ENCODE results near the gene ZBTB12.
A peak's percentile ranks its signal among the peaks of the same experiment; 100 is the strongest.
"Not testable (repeated sequence)": the region's sequence is repeated elsewhere in the genome, so short reads cannot be mapped to it uniquely, and the experiment has no call there.

Gene ZBTB12

GRCh38 chr6:31874836-31875572 lies 26.9 kb downstream of the ZBTB12 start:
- DNase-seq (ENCODE audit: low spot score) = no peak

DNA sequence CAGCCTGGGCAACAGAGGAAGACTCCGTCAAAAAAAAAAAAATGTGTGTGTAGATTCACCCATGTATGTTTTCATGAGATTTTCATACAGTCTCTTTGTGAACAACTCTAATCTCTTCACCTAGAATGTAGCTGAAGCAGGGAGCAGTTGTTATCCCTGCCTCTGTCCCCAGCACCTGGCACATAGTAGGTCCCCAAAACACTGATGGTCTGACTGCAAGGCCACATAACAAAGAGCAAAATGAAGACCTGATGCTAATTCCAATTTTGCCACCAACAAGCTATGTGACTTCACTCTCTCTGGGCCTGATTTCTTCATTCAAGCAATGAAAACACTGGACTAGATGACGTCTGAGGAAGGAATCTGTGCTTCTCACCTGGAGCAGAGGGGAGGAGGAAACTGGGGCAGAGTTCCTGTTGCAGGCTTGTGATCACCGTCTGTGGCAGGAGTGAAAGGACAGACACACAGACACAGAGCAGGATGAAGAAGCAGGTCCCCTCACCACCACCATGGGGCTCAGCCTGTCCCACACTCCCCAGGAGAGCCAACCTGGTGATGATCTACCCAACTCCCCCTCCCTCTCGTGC lies 27.7 kb downstream of the ZBTB12 start:
- DNase-seq (ENCODE audit: low spot score) = no peak

- no peak for DNase-seq (ENCODE audit: low spot score)
These were observed 30.7 kb downstream of the ZBTB12 start for GRCh38 chr6:31871046-31871659.

DNA sequence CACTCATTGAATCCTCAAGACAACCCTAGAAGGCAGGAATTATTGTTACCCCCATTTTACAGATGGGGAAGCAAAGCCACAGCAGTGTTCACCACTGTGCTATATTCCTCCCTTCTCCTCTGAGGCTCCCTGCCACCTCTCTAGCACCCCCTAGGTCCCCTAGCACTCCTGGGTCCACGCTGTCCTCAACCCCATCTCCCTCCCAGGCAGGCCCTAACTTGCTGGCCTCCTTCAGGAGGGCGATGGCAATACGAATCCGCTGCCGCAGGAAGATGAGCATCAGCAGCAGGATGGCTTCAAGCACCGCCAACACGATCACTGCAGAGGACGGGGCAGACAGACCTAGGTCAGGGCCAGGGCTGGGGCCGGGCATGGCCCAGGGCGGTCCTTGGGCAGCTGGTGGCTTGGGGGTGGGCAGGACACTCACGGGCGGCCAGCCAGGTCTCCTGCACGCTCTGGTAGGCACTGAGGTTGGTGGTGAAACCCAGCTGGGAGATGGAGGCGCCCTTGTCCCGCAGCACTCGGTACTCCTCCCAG lies 31.4 kb downstream of the ZBTB12 start:
- no peak for DNase-seq (ENCODE audit: low spot score)

DNA sequence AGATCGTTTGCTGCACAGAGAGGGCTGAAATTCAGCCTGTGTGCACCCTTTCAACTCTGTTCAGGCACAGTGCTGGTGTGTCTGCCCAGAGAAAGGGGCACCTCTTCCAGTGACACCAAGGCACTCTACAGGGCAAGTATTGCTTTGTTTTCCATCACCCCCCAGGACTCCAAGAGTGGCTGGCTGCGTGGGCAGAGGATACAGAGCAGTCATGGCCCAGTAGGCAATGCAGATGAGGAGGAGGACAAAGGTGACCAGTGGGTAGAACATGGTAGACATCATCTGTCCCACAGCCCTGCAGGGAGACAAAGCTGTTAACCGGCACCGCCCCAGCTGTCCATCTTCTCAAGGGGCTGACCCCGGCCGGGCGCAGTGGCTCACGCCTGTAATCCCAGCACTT lies 32.5 kb downstream of the ZBTB12 start:
- no peak for DNase-seq (ENCODE audit: low spot score)

- DNase-seq (ENCODE audit: low spot score) = not testable (repeated sequence)
These were observed 33.3 kb downstream of the ZBTB12 start for GRCh38 chr6:31868658-31868971.

DNA sequence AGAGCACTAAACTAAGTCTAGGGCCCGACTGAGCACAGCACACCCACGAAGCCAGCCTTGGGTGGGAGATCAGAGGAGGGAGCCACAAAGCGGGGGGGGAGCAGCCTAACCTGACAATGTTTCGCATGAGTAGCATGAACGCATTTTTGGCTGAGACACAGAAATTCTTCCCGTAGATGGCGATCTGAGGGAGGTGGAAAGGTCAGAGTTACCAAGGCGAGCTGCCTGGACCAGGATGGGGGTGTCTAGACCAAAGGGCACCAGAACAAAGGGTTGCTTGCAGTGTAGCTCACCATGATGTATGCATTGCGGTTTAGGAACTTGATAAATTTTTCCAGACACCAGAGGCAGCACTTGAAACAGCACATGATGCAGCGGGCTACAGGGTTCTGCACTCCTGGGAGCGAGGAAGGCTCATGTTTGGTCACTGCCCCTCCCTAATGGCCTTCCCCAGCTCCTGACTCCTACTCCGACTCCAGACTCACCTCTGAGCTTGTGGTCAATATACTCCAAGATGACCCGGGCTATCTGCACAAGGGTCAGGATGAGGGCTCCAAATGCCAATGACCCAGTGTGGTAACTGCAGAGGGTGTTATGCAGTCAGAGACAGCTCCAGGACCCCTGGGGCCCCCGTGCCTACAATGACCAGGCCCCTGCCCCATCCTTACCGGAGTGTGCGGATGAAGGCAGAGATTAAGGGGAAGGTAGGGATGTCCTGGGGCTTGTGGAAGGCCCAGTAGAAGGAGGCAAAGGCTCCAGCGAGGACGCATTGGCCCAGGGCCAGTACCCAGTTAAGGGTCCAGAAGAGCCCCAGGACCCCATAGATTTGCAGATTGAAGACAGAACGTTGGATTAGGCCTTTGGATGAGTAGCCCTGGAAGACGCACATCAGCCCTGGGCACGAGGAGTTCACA lies 36.4 kb downstream of the ZBTB12 start:
- no peak for DNase-seq (ENCODE audit: low spot score)

GRCh38 chr6:31864818-31865204 lies 37.1 kb downstream of the ZBTB12 start:
- no peak for DNase-seq (ENCODE audit: low spot score)

DNA sequence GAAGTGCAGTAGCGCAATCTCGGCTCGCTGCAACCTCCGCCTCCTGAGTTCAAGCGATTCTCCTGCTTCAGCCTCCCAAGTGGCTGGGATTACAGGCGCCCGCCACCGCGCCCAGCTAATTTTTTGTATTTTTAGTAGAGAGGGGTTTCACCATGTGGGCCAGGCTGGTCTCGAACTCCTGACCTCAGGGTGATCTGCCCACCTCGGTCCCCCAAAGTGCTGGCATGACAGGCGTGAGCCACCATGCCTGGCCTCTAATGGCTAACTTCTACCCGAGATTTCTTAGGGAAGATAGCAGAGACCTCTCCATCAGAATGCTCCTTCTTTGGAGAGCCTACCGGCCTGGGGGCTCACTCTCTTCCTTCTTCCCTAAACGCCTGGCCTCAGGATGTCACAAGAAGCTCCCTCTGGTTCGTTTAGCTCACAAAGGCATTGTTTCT lies 37.7 kb downstream of the ZBTB12 start:
- DNase-seq (ENCODE audit: low spot score) = not testable (repeated sequence)

DNA sequence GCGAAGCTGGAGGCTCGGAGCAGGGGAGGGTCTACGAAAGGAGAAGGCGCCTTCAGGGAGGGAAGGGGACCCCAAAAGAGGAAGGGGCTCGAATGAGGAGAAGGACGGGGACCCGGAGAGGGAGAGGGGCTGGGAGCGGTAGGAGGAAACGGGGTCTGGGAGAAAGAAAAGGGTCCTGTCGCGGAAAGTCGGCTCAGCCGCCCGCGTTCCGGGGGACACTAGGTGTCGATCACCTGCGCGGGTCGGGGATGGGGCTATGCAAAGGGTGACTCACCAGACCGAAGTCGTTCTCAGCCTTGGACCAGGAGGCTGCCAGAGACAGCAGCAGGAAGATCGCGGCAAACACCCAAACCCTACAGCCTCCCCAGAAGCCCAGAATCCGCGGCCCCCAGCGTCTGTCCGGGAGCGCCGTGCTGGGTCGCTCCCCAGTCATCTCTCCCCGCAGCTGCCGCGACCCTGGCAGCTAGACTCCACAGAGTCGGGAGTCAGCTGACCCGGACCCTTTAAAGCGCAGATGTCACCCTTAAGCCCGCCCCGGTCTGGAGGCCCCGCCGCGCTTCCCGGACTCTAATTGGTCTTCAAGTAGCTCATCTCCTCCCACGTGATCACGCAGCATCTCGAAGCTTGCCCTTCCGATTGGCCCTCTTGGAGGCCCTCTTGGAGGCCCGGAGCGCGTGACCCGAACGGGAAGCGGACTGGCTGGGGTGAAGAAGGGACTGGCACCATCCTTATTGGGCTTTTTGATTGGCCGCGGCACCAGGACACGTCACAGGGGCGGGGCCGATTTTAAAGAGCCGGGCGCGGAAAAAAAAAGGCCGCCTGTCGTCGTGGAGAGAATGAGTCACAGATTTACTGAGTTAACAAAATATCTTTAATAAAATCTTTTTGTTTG lies 39.3 kb downstream of the ZBTB12 start, which contains the start of gene NEU1:
Gene NEU1, minus strand, starts transcription at position 478 of the 892 bp plus-strand sequence. Its CDS starts 45 bp downstream, at position 433.
- peak; percentile 100 for DNase-seq (ENCODE audit: low spot score)

GRCh38 chr6:31861919-31862343 lies 40.0 kb downstream of the ZBTB12 start:
- DNase-seq (ENCODE audit: low spot score) = no peak

DNA sequence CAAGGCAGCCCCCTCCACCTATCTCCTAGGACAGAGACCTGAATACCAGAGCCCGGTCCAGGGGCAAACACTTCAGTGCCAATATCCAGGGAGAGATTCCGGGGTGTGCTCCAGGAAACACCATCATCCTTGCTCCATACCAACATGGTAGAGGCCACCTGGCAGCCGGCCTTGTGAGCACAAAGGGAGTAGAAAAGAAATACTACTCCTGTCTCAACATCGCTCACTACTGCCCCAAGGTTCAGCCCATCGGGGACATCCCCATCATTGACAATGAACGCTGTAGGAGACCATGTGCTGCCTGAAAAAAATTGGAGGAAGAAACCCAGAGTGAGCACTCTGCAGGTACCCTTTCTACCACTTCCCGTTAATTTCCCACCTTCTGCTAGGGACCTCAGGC lies 40.7 kb downstream of the ZBTB12 start:
- no peak for DNase-seq (ENCODE audit: low spot score)

DNA sequence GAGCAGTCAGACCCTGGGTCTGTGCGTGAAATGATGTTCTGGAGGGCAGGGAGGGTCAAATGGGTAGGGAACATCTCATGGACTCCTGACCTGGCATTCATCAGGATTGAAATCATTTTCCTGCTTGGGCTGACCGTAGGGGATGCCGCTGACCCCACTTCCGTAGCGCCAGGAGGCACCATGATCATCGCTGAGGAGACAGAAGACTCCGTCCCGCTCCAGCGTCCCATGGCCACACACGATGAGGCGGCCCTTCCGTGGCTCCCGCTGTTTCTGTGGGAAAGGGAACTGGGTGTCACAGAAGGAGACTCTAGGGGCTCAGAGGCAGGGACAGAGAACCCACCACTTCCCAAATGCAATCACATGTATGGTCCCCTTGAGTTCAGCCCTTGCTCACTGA lies 41.5 kb downstream of the ZBTB12 start:
- DNase-seq (ENCODE audit: low spot score) = no peak

- DNase-seq (ENCODE audit: low spot score) = no peak
These were observed 42.0 kb downstream of the ZBTB12 start for GRCh38 chr6:31859923-31860322.

DNA sequence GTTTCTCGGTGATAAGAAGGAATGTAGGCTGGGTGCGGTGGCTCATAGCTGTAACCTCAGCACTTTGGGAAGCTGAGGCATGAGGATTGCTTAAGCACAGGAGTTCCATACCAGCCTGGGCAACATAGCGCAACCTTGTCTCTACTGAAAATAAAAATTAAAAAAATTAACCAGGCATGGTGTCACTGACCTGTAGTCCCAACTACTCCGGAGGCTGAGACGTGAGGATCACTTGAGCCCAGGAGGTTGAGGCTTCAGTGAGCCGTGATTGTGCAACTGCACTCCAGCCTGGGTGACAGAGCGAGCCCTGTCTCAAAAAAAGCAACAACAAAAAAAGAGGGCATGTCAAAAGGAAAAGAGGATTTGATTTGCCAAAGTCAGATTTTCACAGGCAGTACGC lies 43.2 kb downstream of the ZBTB12 start:
- DNase-seq (ENCODE audit: low spot score) = no peak

- not testable (repeated sequence) for DNase-seq (ENCODE audit: low spot score)
These were observed 44.1 kb downstream of the ZBTB12 start for GRCh38 chr6:31857774-31858173.

DNA sequence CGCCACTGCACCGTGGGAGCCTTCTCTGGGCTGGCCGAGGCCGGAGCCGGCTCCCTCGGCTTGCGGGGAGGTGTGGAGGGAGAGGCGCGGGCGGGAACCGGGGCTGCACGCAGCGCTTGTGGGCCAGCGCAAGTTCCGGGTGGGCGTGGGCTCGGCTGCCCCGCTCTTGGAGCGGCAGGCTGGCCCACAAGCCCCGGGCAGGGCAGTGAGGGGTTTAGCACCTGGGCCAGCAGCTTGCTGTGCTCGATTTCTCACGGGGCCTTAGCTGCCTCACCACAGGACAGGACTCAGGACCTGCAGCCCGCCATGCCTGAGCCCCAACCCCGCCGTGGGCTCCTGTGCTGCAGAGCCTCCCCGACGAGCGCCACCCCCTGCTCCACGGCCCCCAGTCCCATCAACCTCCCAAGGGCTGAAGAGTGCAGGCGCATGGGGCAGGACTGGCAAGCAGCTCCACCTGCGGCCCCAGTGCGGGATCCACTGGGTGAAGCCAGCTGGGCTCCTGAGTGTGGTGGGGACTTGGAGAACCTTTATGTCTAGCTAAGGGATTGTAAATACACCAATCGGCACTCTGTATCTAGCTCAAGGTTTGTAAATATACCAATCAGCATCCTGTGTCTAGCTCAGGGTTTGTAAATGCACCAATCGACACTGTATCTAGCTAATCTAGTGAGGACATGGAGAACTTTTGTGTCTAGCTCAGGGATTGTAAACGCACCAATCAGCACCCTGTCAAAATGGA lies 49.7 kb downstream of the ZBTB12 start:
- DNase-seq (ENCODE audit: low spot score) = not testable (repeated sequence)

DNA sequence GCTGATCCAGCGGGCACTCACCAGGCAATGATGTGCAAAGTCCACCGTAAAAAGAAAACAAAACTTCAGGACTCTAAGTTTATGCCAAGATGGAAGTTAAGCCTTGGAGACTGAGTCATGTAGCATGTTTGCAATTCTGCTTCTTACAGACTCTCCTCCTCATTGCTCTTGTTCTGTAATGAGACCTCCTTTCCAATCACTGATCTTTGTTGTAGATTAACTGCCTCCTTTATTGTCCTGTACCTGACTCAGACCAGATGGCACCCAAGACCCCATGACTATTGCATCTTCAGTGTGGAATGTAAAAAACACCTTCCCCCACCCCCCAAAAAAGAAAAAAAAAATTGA lies 50.4 kb downstream of the ZBTB12 start:
- DNase-seq (ENCODE audit: low spot score) = no peak

DNA sequence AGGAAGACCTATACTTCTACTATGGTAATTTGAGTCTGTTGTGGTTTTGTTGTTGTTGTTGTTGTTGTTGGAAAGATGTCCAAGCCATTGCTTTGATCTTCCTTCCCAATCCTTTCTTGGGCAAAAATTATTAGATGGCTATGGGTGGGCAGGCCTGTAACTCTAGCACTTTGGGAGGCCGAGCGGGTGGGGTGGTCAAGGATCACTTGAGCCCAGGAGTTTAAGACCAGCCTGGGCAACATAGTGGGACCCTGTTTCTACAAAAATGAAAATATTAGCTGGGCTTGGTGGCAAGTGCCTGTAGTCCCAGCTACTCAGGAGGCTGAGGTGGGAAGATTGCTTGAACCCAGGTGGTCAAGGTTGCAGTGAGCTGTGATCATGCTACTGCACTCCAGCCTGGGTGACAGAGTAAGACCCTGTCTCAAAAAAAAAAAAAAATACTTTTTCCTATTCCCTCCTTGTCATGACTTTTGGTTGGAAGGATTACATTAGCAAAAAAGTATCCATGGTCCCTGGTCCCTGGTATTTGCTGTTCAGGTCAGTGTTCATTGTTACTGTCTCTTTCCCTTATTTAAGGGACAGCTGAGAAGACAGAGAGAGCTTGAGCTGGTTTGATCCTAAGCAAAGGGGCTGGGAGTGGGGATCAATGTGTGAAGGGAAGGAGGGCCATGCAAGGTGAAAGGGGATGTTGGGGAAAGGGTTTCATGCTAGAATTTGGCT lies 51.0 kb downstream of the ZBTB12 start:
- no peak for DNase-seq (ENCODE audit: low spot score)

Measured in activated CD4-positive, alpha-beta T cell treated with anti-CD3 and anti-CD28 coated beads, Interleukin-2, Interleukin-4, amounts not matched to agents 100 ng/mL and 50 ng/mL, durations not matched to agents 16 hours and 8 hours (primary cell).